Mammary epithelial cell (primary cell): ENCODE results near the gene DNAJB14.

Source experiments
- CTCF ChIP-seq, 2 donors: IDR thresholded peaks in 1 of 2; conservative IDR thresholded peaks in 1 of 2; 2 replicates each; pipeline ENCODE4 v1.5.1; 2011 to 2012; ENCODE audit warnings: inconsistent platforms in 2 of 2, low read length in 2 of 2, mild to moderate bottlenecking in 2 of 2, control low read depth in 1 of 2, low read depth in 1 of 2; ENCODE audit not compliant: insufficient read depth in 1 of 2; ENCODE audit errors: extremely low read depth in 1 of 2
- EZH2 ChIP-seq: IDR thresholded peaks from 2 replicates; pipeline ENCODE4 v1.6.1; 2012; ENCODE audit warnings: low read length, inconsistent platforms, borderline replicate concordance

- TF ChIP-seq CTCF (conservative IDR thresholded peaks at IDR 0.05 in 1 of 2, IDR thresholded peaks at IDR 0.05 in 1 of 2; ENCODE audit: extremely low read depth in 1 of 2, insufficient read depth in 1 of 2, low read depth in 1 of 2, low read length in 2 of 2) (no peak), EZH2 (no peak)
Measured at GRCh38 chr4:99943904-99944437, 2.4 kb downstream of the DNAJB14 start.
